GM21529 (cell line): ENCODE data around the gene NF1.
"Not testable (repeated sequence)": the region's sequence is repeated elsewhere in the genome, so short reads cannot be mapped to it uniquely, and the experiment has no call there.

Experiments used
- ATAC-seq: cut with Tn5 transposase; IDR thresholded peaks from one replicate; pipeline ENCODE4 v1.9.1; 2021; ENCODE audit not compliant: unreplicated experiment

NF1 gene

GRCh38 chr17:31172388-31172787, 77.6 kb downstream of the NF1 start:
- no peak for ATAC-seq

GRCh38 chr17:31174215-31174614, 79.4 kb downstream of the NF1 start:
- ATAC-seq: no peak

DNA sequence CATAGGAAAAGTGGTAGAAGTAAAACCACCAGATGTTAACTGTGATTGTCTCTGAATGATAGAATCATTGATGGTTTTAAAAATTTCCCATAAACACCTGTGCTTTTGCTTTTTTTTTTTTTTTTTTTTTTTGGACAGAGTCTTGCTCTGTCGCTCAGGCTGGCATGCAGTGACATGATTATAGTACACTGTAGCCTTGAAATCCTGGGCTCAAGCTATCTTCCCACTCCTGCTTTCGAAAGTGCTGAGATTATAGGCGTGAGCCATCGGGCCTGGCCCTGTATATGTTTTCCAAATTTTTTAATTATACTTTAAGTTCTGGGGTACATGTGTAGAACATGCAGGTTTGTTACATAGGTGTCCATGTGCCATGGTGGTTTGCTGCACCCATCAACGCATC, 80.5 kb downstream of the NF1 start:
- ATAC-seq: no peak

DNA sequence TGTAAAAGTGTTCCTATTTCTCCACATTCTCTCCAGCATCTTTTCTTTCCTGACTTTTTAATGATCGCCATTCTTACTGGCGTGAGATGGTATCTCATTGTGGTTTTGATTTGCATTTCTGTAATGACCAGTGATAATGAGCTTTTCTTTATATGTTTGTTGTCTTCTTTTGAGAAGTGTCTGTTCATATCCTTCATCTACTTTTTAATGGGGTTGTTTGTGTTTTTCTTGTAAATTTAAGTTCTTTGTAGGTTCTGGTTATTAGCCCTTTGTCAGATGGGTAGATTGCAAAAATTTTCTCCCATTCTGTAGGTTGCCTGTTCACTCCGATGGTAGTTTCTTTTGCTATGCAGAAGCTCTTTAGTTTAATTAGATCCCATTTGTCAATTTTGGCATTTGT, 81.4 kb downstream of the NF1 start:
- not testable (repeated sequence) for ATAC-seq

- not testable (repeated sequence) for ATAC-seq
These were observed 84.2 kb downstream of the NF1 start for GRCh38 chr17:31178951-31179350.

- ATAC-seq: no peak
These were observed 100.5 kb downstream of the NF1 start for GRCh38 chr17:31195305-31195704.

DNA sequence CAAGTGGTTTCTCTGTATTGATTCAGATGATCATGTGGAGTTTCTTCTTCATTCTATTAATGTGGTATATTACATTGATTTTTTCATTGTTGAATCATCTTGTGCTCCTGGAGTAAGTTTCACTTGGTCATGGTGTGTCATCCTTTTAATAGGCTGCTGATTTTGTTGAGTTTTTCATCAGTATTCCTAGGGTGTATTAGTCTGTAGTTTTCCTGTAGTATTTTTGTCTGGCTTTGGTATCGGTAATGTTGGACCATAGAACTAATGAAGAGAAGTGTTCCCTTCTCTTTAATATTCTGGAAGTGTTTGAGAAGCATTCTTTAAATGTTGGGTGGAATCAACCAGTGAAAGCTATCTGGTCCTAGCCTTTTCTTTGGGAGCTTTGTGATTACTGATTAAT, 103.2 kb downstream of the NF1 start:
- no peak for ATAC-seq

GRCh38 chr17:31198666-31199065, 103.9 kb downstream of the NF1 start:
- not testable (repeated sequence) for ATAC-seq

GRCh38 chr17:31200287-31200686, 105.5 kb downstream of the NF1 start:
- ATAC-seq: no peak

- no peak for ATAC-seq
These were observed 108.2 kb downstream of the NF1 start for GRCh38 chr17:31202968-31203367.

DNA sequence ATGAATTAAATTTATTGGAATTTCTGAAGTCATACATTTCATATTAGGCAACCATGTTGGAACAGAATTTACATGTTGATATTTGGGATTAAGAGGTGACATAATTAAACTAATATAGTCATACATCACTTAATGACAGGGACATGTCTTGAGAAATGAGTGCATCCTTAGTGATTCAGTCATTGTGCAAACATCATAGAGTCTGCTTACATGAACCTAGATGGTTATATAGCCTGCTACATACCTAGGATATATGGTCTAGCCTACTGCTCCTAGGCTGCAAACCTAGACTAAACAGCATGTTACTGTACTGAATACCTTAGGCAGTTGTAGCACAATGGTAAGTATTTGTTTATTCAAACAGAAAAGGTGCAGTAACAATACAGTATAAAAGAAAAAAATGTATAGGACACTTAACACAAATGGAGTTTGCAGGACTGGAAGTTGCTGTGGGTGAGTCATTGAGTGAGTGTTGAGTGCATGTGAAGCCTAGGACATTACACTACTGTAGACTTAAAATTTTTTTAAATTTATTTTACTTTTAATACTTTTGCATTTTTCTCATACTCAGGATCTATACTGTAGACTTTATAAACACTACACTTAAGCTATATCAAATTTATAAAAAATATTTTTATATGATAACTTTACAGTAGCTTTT, 116.7 kb downstream of the NF1 start:
- ATAC-seq: no peak

GRCh38 chr17:31216031-31216751, 121.4 kb downstream of the NF1 start:
- ATAC-seq: no peak

GRCh38 chr17:31224366-31224765, 129.6 kb downstream of the NF1 start:
- ATAC-seq: no peak

- ATAC-seq: no peak
These were observed 131.1 kb downstream of the NF1 start for GRCh38 chr17:31225831-31226230.

- ATAC-seq: no peak
These were observed 131.6 kb downstream of the NF1 start for GRCh38 chr17:31226373-31226772.

DNA sequence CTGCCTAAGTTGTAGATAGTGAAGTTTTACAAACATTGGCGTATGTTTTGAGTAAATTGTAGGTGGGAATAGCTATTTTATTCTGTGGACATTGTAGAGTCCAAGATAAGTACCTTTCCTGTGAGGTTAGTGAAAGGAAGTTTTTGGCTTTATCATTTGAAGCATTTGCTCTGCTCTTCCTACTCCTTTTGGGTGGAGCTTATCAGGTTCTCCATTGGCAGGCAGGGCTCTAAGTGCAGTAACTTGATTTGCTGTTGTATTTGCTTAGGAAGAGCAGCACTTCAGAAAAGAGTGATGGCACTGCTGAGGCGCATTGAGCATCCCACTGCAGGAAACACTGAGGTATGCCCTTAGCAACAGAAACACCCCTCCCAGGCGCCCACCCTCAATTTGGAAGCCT, 132.2 kb downstream of the NF1 start:
- no peak for ATAC-seq

DNA sequence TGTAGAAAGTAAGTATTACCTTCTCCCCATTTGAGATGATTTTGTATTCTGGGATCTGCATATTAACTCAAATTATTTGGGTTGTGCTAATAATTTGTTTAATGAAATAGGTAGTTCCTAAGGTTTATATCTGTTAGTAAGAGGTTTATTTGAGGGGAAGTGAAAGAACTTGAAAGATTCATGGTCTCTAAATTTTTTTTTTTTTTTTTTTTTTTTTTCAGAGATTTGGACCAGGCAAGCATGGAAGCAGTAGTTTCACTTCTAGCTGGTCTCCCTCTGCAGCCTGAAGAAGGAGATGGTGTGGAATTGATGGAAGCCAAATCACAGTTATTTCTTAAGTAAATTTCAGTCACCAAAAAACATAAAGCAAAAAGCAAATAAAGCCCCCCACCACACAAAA, 137.1 kb downstream of the NF1 start:
- ATAC-seq: no peak

DNA sequence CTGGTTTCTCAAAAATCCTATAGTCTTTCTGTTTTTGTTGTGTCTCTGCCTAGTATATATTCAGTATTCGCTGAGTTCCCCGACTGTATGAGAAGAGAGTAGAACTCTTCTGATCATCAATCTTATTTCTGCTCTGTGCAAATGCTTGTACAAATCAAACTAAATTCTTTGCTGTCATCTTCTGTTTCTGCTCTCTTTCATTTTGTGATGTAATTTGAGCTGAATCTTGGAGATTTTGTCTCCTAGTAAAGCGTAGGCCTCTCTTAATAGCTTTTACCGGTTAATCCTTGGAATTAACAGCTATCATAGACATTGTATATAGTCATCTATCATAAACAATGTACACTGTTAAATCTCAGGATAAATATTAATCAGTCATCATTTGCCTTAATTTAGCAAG, 140.3 kb downstream of the NF1 start:
- ATAC-seq: no peak

- no peak for ATAC-seq
These were observed 141.4 kb downstream of the NF1 start for GRCh38 chr17:31236137-31236536.

- ATAC-seq: no peak
These were observed 141.9 kb downstream of the NF1 start for GRCh38 chr17:31236712-31237111.

- no peak for ATAC-seq
These were observed 146.3 kb downstream of the NF1 start for GRCh38 chr17:31241116-31241515.

DNA sequence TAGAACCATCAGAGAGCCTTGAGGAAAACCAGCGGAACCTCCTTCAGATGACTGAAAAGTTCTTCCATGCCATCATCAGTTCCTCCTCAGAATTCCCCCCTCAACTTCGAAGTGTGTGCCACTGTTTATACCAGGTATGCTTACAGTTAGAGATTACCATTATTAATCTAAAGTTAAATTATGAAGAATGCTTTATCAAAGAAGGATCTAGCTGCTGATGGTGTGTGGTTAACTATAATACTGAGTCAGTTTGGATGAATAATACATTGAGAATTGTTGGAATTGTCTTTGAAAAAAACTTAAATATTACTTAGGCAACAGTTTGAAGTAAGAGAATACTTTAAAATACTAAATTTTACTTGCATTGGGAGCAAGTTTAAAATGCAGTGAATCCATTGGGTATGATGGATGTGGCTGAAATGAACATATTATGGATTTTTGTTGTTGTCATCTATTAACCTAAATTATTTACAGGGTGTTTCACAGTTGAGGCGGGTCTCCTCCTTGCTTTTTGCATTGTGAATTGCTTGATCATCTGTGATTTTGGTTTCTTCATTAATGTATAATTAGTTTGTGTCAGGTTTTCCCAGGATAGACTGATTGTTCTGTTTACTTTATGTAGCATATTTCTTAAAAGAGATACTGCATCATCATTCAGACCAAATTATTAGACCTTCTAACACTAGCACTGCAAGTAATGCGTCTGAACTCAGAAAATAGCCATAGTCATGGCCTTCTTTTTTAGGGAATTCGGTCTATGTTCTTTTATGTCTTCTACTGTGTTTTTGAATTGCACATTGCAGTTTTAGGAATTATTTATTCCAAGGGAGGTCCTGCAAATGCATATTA, 154.4 kb downstream of the NF1 start:
- no peak for ATAC-seq
